Left lung (tissue), 10 donors: ENCODE data around the gene TANC2. TPM values are rescaled to one million over a fixed set of nuclear protein-coding genes. Genes with fewer than 3 reads are reported as not detected.

ENCODE experiments used
- ATAC-seq: fragments of 200-7000 bp; cut with Tn5 transposase; one replicate; pipeline ENCODE4 v1.9.1; 2020; ENCODE audit warnings: moderate library complexity
- DNase-seq, 4 donors: peaks; one replicate each; pipeline ENCODE4 v3.0.0-alpha.2; 2013 to 2020
- H3K27ac ChIP-seq, 2 donors: fragments of 200-600 bp; sonication (generic) in 1 of 2; one replicate each; pipeline versions ENCODE4 v1.5.0 to v1.8.0; 2020 to 2021
- H3K27me3 ChIP-seq, 2 donors: fragments of 200-600 bp; sonication (generic) in 1 of 2; one replicate each; pipeline versions ENCODE4 v1.5.0 to v1.8.0; 2020 to 2021
- H3K36me3 ChIP-seq, 2 donors: fragments of 200-600 bp; sonication (generic) in 1 of 2; one replicate each; pipeline versions ENCODE4 v1.5.0 to v1.8.0; 2020 to 2021
- H3K4me1 ChIP-seq, 2 donors: fragments of 200-600 bp; one replicate each; pipeline ENCODE4 v1.8.0; 2021
- H3K4me3 ChIP-seq, 2 donors: fragments of 200-600 bp; sonication (generic) in 1 of 2; one replicate each; pipeline versions ENCODE4 v1.5.0 to v1.8.0; 2020 to 2021; ENCODE audit warnings: mild to moderate bottlenecking in 1 of 2
- H3K9me3 ChIP-seq, 2 donors: fragments of 200-600 bp; sonication (generic) in 1 of 2; one replicate each; pipeline versions ENCODE4 v1.5.0 to v1.8.0; 2020 to 2021
- intact Hi-C, 2 donors: fragments of 100-400 bp; cut with DNase I; formaldehyde crosslinking; loops; one replicate each; pipeline versions ENCODE4 v1.11.2 to v1.14.2; 2022
- polyA plus RNA-seq, 6 donors: library from polyadenylated mRNA; unstranded; fragments of 120-200 nt; gene quantifications; one replicate each; pipeline ENCODE4 v1.2.1, GENCODE V29; 2013; ENCODE audit not compliant: insufficient read length in 6 of 6
- total RNA-seq, 2 donors: library from RNA; stranded (reverse); fragmentation: NEBNext Ultra II Directional; extraction: Animal tissue kit (Norgen Biotek cat#: 25700); gene quantifications; one replicate each; pipeline ENCODE4 v1.2.1, GENCODE V29; 2021
- TF ChIP-seq, protein P1 (sequence below), 2 donors: fragments of 200-600 bp; sonication (generic) in 1 of 2; IDR thresholded peaks; one replicate each; pipeline versions ENCODE4 v1.5.0 to v1.8.0; 2021; ENCODE audit warnings: antibody characterized with exemption in 2 of 2
- donor health status: DM: no; HTN: yes; CAD: no.
- donor health status: DM: no; HTN: no; CAD: no.

TANC2 gene
- total and polyA plus RNA-seq, 8 donors: 32.5 to 119 (median 36.8) TPM

- ATAC-seq (no peak), DNase-seq (no peak)
- no peaks in the 10 kb centered on the region for H3K36me3 ChIP-seq
- H3K27me3 ChIP-seq: no peaks in the 10 kb centered on the region
- intact Hi-C loops: no loop called here
- H3K27ac ChIP-seq: no peak overlapping the region
- no peak overlapping the region for H3K4me3 ChIP-seq
- peaks cover 0 to 3% of the 10 kb centered on the region in 2 donors for H3K4me1 ChIP-seq
- H3K9me3 ChIP-seq: no peaks in the 10 kb centered on the region
- TF ChIP-seq, protein P1, sequence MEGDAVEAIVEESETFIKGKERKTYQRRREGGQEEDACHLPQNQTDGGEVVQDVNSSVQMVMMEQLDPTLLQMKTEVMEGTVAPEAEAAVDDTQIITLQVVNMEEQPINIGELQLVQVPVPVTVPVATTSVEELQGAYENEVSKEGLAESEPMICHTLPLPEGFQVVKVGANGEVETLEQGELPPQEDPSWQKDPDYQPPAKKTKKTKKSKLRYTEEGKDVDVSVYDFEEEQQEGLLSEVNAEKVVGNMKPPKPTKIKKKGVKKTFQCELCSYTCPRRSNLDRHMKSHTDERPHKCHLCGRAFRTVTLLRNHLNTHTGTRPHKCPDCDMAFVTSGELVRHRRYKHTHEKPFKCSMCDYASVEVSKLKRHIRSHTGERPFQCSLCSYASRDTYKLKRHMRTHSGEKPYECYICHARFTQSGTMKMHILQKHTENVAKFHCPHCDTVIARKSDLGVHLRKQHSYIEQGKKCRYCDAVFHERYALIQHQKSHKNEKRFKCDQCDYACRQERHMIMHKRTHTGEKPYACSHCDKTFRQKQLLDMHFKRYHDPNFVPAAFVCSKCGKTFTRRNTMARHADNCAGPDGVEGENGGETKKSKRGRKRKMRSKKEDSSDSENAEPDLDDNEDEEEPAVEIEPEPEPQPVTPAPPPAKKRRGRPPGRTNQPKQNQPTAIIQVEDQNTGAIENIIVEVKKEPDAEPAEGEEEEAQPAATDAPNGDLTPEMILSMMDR (IDR thresholded peaks at IDR 0.05): no peak
Observed at GRCh38 chr17:62931101-62931500, 34.9 kb upstream of the TANC2 start.

DNA sequence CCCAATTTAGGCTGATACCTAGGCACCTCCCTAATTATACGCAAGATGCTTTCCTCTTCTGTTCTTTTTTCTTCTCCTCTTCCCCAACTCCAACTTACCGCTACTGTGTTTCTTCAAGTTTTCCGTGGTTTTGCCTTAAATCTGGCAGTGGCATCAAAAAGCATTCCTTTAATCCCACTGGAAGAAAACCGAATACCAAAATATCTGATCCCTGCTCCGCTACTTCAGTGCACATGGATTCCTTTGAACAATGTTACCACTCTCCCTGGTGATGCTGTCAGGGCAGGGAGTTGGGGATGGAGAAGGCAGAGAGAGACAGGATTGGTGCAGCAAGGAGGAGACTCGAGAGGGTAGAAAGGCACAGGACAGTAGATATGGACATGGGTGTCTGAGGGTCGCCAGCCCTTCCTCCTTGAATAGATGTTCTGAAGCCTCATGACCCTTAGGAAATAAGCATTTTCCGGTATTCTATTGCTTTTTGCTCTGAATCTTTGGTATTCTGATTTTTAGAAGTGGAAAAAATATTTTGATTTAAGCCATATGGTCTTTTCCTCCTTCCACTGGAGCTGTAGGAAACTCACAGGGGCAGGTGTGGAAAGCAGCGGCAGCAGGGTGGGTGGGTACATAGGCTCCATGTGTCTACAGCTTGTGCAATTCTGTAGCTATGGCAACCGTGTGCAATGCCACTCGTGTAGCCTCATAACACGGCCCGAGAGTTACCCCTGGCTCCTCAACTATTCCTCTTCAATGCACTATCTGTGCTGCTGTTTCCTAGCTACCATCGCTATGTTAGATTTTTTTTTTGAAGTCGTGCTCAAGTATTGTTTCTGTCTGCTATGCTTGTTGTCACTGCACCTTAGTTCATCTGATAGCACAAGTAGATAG, 32.3 kb upstream of the TANC2 start:
- H3K27ac ChIP-seq: no peak overlapping the region
- H3K9me3 ChIP-seq: peaks cover 0 to 2% of the 10 kb centered on the region in 2 donors
- H3K4me1 ChIP-seq: peaks cover 0 to 3% of the 10 kb centered on the region in 2 donors
- no peaks in the 10 kb centered on the region for H3K36me3 ChIP-seq
- H3K27me3 ChIP-seq: no peaks in the 10 kb centered on the region
- TF ChIP-seq, protein P1 (IDR thresholded peaks at IDR 0.05): no peak
- intact Hi-C loops: no loop called here
- DNase-seq (peak in 3 of 4 donors; percentile 30 to 63 (median 61)), ATAC-seq (peak; percentile 96)
- H3K4me3 ChIP-seq: no peak overlapping the region

- H3K4me1 ChIP-seq: peaks cover 0 to 3% of the 10 kb centered on the region in 2 donors
- H3K36me3 ChIP-seq: no peaks in the 10 kb centered on the region
- no peak overlapping the region for H3K27ac ChIP-seq
- DNase-seq (no peak), ATAC-seq (no peak)
- peaks cover 0 to 4% of the 10 kb centered on the region in 2 donors for H3K9me3 ChIP-seq
- TF ChIP-seq, protein P1 (IDR thresholded peaks at IDR 0.05): no peak
- intact Hi-C loops: no loop called here
- H3K27me3 ChIP-seq: no peaks in the 10 kb centered on the region
- H3K4me3 ChIP-seq: no peak overlapping the region
Observed at GRCh38 chr17:62935098-62935497, 30.9 kb upstream of the TANC2 start.

DNA sequence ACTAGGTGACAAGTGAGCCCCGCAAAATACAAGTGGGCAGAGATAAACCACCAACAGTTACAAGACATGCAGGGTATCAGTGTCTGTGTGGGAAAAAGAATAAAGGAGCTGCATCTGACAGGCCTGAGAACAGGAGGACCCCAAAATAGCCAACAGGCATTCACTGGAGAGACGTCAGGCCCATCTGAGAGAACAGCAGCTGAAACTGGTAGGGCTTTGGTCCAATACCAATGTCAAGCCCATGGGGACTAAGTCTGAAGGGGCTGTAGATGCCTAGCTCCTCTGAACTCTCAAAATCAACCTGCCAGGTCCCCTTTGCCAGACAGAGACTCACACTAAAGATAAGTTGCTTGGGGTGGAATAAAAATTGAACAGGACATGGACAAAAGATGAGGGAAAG, 30.5 kb upstream of the TANC2 start:
- Histone ChIP-seq H3K27ac (no peak overlapping the region), H3K9me3 (peaks cover 0 to 5% of the 10 kb centered on the region in 2 donors), H3K4me1 (peaks cover 0 to 3% of the 10 kb centered on the region in 2 donors), H3K4me3 (no peak overlapping the region), H3K27me3 (no peaks in the 10 kb centered on the region), H3K36me3 (no peaks in the 10 kb centered on the region)
- DNase-seq (no peak), ATAC-seq (no peak)
- intact Hi-C loops: no loop called here
- TF ChIP-seq, protein P1 (IDR thresholded peaks at IDR 0.05): no peak

- TF ChIP-seq, protein P1 (IDR thresholded peaks at IDR 0.05): no peak
- ATAC-seq (no peak), DNase-seq (no peak)
- no peak overlapping the region for H3K27ac ChIP-seq
- no peaks in the 10 kb centered on the region for H3K27me3 ChIP-seq
- H3K4me1 ChIP-seq: peaks cover 0 to 3% of the 10 kb centered on the region in 2 donors
- intact Hi-C loops: no loop called here
- no peak overlapping the region for H3K4me3 ChIP-seq
- no peaks in the 10 kb centered on the region for H3K36me3 ChIP-seq
- H3K9me3 ChIP-seq: peaks cover 0 to 20% of the 10 kb centered on the region in 2 donors
Observed at GRCh38 chr17:62937606-62938005, 28.4 kb upstream of the TANC2 start.
